ENCODE data around the gene STMN3. TPM values are rescaled to one million over a fixed set of nuclear protein-coding genes. Genes with fewer than 3 reads are reported as not detected.

Gene STMN3
- total and polyA plus RNA-seq, 2 of the 8 experiments (the other 6 are each of a cell fraction or from before 2014, with no cell fraction given): 51.5 to 63.1 TPM

- H3K23ac ChIP-seq (ENCODE audit: insufficient read length): no peak overlapping the region
- FAIRE-seq: no peak
- H3K56ac ChIP-seq (replicated peaks; ENCODE audit: insufficient read length, low read depth, low read length): no peak overlapping the region
- no peak overlapping the region for H3K4ac ChIP-seq (replicated peaks; ENCODE audit: insufficient read length, low read depth, low read length)
- H2BK120ac ChIP-seq (replicated peaks; ENCODE audit: low read depth, low read length): no peak overlapping the region
- H3K79me1 ChIP-seq (ENCODE audit: low read depth, low read length): 0 out of 2 replicates have a peak, but pooled peaks cover 2% of the 10 kb centered on the region
- no peak overlapping the region for H2BK12ac ChIP-seq (ENCODE audit: low read depth, low read length)
- H3K4me2 ChIP-seq (ENCODE audit: insufficient read depth in 1 of 2, low read depth in 2 of 2, low read length in 2 of 2): no peak overlapping the region
- no peaks in the 10 kb centered on the region for H3K23me2 ChIP-seq (ENCODE audit: low read depth, low read length)
- no peak overlapping the region for H3K14ac ChIP-seq (ENCODE audit: insufficient read length)
- peaks cover 0 to 15% (median 7%) of the 10 kb centered on the region in 4 experiments; a peak in 3 of 8 replicates for H3K36me3 ChIP-seq (ENCODE audit: control insufficient read depth in 2 of 4, insufficient read depth in 4 of 4, low read length in 3 of 4)
- ChIA-PET POLR2A (ENCODE audit: partially characterized antibody) (interaction anchor here (0.5 to 1.6 kb wide), 3 partner anchors 12 to 96 kb away, joined by 3 read pairs; partner anchors contain the start of genes ARFRP1 and ZGPAT), CTCF (ENCODE audit: partially characterized antibody) (interaction anchor here (0.8 to 2.6 kb wide), 5 partner anchors 9 to 75 kb away, joined by 3 to 13 read pairs (median 5); partner anchors contain the start of gene PTK6)
- H4K8ac ChIP-seq (ENCODE audit: extremely low read depth, insufficient read depth, low read length): no peak overlapping the region; the same call in 1 of the 2 replicates
- no peak overlapping the region for H2AFZ ChIP-seq (ENCODE audit: low read length)
- no peak overlapping the region for H2AK5ac ChIP-seq (ENCODE audit: low read depth, low read length)
- H2BK15ac ChIP-seq (ENCODE audit: low read length): no peak overlapping the region
- H4K20me1 ChIP-seq (replicated peaks in 1 of 2; ENCODE audit: control insufficient read depth in 1 of 2, insufficient read depth in 2 of 2, low read length in 2 of 2): peaks cover 0 to 3% of the 10 kb centered on the region in 2 experiments
- H3K27me3 ChIP-seq (replicated peaks in 1 of 4; ENCODE audit: control insufficient read depth in 3 of 4, extremely low read depth in 1 of 4, insufficient read depth in 3 of 4, low read length in 3 of 4): no peaks in the 10 kb centered on the region
- 85% methylated on average over 20 of the region's 20 CpGs; no CpG with 5 or more reads in 1 of the 2 experiments for WGBS, 2 experiments (ENCODE audit: extremely low coverage in 1 of 2, insufficient coverage in 1 of 2, insufficient read length in 1 of 2, insufficient replicate concordance in 2 of 2, low coverage in 1 of 2, low lambda C conversion rate in 2 of 2, missing lambda C conversion rate in 1 of 2)
- H3K9ac ChIP-seq (replicated peaks in 1 of 4; ENCODE audit: extremely low read depth in 1 of 4, low read depth in 3 of 4, low read length in 3 of 4): peak overlapping the region in 1 of 4 experiments; percentile 21; a peak in 1 of 7 replicates
- H2BK5ac ChIP-seq (ENCODE audit: low read depth, low read length): peak overlapping the region; percentile 39; the same call in 1 of the 2 replicates
- DNase-seq (ENCODE audit: low read depth in 1 of 2, low spot score in 2 of 2): no peak
- peaks cover 0 to 17% of the 10 kb centered on the region in 2 experiments; a peak in 1 of 4 replicates for H3K79me2 ChIP-seq (ENCODE audit: control insufficient read depth in 1 of 2, insufficient read depth in 2 of 2, low read length in 2 of 2)
- no peak overlapping the region for H3K18ac ChIP-seq (ENCODE audit: extremely low read depth, low read length)
- H4K91ac ChIP-seq (replicated peaks; ENCODE audit: insufficient read length, low read length): no peak overlapping the region
- H3K27ac ChIP-seq (ENCODE audit: low read depth, low read length): no peak overlapping the region
- H3K4me1 ChIP-seq (replicated peaks in 1 of 4; ENCODE audit: control insufficient read depth in 3 of 4, insufficient read depth in 4 of 4, low read length in 3 of 4): no peaks in the 10 kb centered on the region
- H3K4me3 ChIP-seq (ENCODE audit: extremely low read depth in 1 of 4, insufficient read depth in 2 of 4, low read depth in 3 of 4, low read length in 4 of 4): no peak overlapping the region
- H2BK20ac ChIP-seq (ENCODE audit: low read length): no peak overlapping the region
- H3K9me3 ChIP-seq (ENCODE audit: insufficient read depth in 2 of 2, low read depth in 1 of 2, low read length in 1 of 2): peaks cover 9% of the 10 kb centered on the region in 2 experiments; a peak in 3 of 4 replicates
- H4K5ac ChIP-seq (ENCODE audit: insufficient read length, low read depth, low read length): no peak overlapping the region
- no peak for TF ChIP-seq CTCF (IDR thresholded peaks at IDR 0.05; ENCODE audit: control extremely low read depth in 1 of 3, insufficient read depth in 1 of 3, low read depth in 1 of 3, low read length in 3 of 3)
- TF ChIP-seq JUND (IDR thresholded peaks at IDR 0.05; ENCODE audit: low read length): no peak
- TF ChIP-seq CTBP2 (IDR thresholded peaks at IDR 0.05; ENCODE audit: borderline replicate concordance, insufficient read depth, insufficient read length, low read length): no peak
- no peak for TF ChIP-seq SP2 (IDR thresholded peaks at IDR 0.05; ENCODE audit: low read length)
- no peak for TF ChIP-seq MAX (IDR thresholded peaks at IDR 0.05)
- TF ChIP-seq CBX5 (IDR thresholded peaks at IDR 0.05; ENCODE audit: low read depth, low read length): no peak
- TF ChIP-seq ATF2 (IDR thresholded peaks at IDR 0.05; ENCODE audit: low read length): no peak
Measured at GRCh38 chr20:63612276-63612931, 40.8 kb downstream of the STMN3 start.

All from H1 (cell line).